ENCODE results near the gene MYL6.
A peak's percentile ranks its signal among the peaks of the same experiment; 100 is the strongest.

Gene MYL6

DNA sequence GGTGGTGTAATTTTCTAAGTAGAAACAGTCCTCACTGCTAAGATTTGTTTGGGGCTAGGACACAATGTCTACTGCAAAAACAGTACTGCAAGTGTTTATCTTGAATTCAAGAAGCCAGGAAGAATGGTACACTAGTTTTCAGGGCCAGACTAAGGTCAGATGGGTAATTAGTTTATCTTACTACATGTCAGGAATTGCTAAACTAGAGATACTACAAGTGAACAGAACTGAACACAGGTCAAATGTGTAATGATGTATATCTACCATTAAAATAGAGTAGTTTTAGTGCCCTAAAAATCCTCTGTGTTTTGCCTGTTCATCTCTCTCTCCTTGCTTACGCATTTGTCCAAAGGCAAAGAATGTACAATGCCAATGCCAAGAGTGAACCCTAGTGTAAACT, 44.1 kb upstream of the MYL6 start (continued):
- TF ChIP-seq, protein P1, sequence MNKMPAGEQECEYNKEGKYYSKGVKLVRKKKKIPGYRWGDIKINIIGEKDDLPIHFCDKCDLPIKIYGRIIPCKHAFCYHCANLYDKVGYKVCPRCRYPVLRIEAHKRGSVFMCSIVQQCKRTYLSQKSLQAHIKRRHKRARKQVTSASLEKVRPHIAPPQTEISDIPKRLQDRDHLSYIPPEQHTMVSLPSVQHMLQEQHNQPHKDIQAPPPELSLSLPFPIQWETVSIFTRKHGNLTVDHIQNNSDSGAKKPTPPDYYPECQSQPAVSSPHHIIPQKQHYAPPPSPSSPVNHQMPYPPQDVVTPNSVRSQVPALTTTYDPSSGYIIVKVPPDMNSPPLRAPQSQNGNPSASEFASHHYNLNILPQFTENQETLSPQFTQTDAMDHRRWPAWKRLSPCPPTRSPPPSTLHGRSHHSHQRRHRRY (tag by site-specific recombination; IDR thresholded peaks at IDR 0.05) = no peak
- no peak for TF ChIP-seq ZNF292 (tag by site-specific recombination; IDR thresholded peaks at IDR 0.05; ENCODE audit: borderline replicate concordance, low read depth)
- TF ChIP-seq, protein P2, sequence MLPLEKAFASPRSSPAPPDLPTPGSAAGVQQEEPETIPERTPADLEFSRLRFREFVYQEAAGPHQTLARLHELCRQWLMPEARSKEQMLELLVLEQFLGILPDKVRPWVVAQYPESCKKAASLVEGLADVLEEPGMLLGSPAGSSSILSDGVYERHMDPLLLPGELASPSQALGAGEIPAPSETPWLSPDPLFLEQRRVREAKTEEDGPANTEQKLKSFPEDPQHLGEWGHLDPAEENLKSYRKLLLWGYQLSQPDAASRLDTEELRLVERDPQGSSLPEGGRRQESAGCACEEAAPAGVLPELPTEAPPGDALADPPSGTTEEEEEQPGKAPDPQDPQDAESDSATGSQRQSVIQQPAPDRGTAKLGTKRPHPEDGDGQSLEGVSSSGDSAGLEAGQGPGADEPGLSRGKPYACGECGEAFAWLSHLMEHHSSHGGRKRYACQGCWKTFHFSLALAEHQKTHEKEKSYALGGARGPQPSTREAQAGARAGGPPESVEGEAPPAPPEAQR (tag by site-specific recombination; IDR thresholded peaks at IDR 0.05) = no peak
- TF ChIP-seq SCRT2 (tag by site-specific recombination; IDR thresholded peaks at IDR 0.05) = no peak
- TF ChIP-seq ZNF37A (tag by site-specific recombination; IDR thresholded peaks at IDR 0.05) = no peak
- TF ChIP-seq, protein P3, sequence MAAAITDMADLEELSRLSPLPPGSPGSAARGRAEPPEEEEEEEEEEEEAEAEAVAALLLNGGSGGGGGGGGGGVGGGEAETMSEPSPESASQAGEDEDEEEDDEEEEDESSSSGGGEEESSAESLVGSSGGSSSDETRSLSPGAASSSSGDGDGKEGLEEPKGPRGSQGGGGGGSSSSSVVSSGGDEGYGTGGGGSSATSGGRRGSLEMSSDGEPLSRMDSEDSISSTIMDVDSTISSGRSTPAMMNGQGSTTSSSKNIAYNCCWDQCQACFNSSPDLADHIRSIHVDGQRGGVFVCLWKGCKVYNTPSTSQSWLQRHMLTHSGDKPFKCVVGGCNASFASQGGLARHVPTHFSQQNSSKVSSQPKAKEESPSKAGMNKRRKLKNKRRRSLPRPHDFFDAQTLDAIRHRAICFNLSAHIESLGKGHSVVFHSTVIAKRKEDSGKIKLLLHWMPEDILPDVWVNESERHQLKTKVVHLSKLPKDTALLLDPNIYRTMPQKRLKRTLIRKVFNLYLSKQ (tag by site-specific recombination; IDR thresholded peaks at IDR 0.05; ENCODE audit: borderline replicate concordance) = no peak
- TF ChIP-seq ZNF596 (tag by site-specific recombination; IDR thresholded peaks at IDR 0.05) = no peak
- TF ChIP-seq, protein P4, sequence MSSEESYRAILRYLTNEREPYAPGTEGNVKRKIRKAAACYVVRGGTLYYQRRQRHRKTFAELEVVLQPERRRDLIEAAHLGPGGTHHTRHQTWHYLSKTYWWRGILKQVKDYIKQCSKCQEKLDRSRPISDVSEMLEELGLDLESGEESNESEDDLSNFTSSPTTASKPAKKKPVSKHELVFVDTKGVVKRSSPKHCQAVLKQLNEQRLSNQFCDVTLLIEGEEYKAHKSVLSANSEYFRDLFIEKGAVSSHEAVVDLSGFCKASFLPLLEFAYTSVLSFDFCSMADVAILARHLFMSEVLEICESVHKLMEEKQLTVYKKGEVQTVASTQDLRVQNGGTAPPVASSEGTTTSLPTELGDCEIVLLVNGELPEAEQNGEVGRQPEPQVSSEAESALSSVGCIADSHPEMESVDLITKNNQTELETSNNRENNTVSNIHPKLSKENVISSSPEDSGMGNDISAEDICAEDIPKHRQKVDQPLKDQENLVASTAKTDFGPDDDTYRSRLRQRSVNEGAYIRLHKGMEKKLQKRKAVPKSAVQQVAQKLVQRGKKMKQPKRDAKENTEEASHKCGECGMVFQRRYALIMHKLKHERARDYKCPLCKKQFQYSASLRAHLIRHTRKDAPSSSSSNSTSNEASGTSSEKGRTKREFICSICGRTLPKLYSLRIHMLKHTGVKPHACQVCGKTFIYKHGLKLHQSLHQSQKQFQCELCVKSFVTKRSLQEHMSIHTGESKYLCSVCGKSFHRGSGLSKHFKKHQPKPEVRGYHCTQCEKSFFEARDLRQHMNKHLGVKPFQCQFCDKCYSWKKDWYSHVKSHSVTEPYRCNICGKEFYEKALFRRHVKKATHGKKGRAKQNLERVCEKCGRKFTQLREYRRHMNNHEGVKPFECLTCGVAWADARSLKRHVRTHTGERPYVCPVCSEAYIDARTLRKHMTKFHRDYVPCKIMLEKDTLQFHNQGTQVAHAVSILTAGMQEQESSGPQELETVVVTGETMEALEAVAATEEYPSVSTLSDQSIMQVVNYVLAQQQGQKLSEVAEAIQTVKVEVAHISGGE (tag by site-specific recombination; conservative IDR thresholded peaks at IDR 0.05; ENCODE audit: low read depth) = no peak

DNA sequence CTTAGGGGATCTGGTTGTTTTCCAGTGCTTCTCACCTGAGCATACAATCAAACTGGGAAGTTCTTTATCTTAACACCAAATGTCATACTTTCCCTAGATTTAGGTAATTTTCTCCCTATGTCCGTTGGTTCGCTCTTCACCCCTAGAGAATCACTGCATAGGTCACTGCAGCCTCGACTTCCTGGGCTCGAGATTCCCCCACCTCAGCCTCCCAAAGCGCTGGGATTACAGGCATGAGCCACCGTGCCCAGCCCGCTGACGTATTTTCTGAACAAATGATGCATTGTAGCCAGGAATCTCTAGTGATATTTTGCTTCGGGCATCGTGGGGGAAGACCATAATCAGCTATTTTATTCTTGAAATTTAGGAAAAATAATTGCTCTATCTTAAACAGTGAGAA, 42.8 kb upstream of the MYL6 start:
- Histone ChIP-seq H3K9me3 (ENCODE audit: control insufficient read depth, insufficient read depth, low read depth, low read length) (no peaks in the 10 kb centered on the region), H3K4me1 (ENCODE audit: control insufficient read depth, insufficient read depth, low read length) (peaks cover 5% of the 10 kb centered on the region), H3K36me3 (ENCODE audit: control insufficient read depth in 2 of 2, insufficient read depth in 1 of 2, low read length in 2 of 2) (peaks cover 18 to 58% of the 10 kb centered on the region in 2 experiments), H3K27ac (ENCODE audit: extremely low read depth, low read depth, low read length) (peak overlapping the region; percentile 99; the same call in 1 of the 2 replicates), H3K4me3 (ENCODE audit: low read depth, low read length) (peak overlapping the region; percentile 69; the same call in 1 of the 2 replicates)
- ChIA-PET CTCF (interaction anchor here (1.1 to 1.5 kb wide), 4 partner anchors 11 to 75 kb away, joined by 3 read pairs; no protein-coding TSS in a partner anchor), POLR2A (interaction anchor here (0.7 to 6.1 kb wide), 8 partner anchors 8 to 119 kb away, joined by 3 to 165 read pairs (median 4); partner anchors contain the start of genes ERBB3, ESYT1, PA2G4 and RNF41)
- TF ChIP-seq PRDM1 (tag by site-specific recombination; IDR thresholded peaks at IDR 0.05) (peak; percentile 78), MZF1 (tag by site-specific recombination; IDR thresholded peaks at IDR 0.05; ENCODE audit: borderline replicate concordance) (peak; percentile 81; the same call in 1 of the 2 replicates), ZBTB48 (tag by site-specific recombination; IDR thresholded peaks at IDR 0.05) (peak; percentile 98), IKZF3 (tag by site-specific recombination; IDR thresholded peaks at IDR 0.05) (peak; percentile 61; the same call in 1 of the 2 replicates), YY2 (tag by site-specific recombination; IDR thresholded peaks at IDR 0.05) (no peak), GLIS1 (tag by site-specific recombination; IDR thresholded peaks at IDR 0.05) (peak; percentile 69), ZNF24 (tag by site-specific recombination; IDR thresholded peaks at IDR 0.05) (peak; percentile 99)
- TF ChIP-seq, protein P5, sequence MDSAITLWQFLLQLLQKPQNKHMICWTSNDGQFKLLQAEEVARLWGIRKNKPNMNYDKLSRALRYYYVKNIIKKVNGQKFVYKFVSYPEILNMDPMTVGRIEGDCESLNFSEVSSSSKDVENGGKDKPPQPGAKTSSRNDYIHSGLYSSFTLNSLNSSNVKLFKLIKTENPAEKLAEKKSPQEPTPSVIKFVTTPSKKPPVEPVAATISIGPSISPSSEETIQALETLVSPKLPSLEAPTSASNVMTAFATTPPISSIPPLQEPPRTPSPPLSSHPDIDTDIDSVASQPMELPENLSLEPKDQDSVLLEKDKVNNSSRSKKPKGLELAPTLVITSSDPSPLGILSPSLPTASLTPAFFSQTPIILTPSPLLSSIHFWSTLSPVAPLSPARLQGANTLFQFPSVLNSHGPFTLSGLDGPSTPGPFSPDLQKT (IDR thresholded peaks at IDR 0.05; ENCODE audit: borderline replicate concordance, low read depth, low read length) = no peak
- TF ChIP-seq, protein P6, sequence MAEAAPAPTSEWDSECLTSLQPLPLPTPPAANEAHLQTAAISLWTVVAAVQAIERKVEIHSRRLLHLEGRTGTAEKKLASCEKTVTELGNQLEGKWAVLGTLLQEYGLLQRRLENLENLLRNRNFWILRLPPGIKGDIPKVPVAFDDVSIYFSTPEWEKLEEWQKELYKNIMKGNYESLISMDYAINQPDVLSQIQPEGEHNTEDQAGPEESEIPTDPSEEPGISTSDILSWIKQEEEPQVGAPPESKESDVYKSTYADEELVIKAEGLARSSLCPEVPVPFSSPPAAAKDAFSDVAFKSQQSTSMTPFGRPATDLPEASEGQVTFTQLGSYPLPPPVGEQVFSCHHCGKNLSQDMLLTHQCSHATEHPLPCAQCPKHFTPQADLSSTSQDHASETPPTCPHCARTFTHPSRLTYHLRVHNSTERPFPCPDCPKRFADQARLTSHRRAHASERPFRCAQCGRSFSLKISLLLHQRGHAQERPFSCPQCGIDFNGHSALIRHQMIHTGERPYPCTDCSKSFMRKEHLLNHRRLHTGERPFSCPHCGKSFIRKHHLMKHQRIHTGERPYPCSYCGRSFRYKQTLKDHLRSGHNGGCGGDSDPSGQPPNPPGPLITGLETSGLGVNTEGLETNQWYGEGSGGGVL (tag by site-specific recombination; IDR thresholded peaks at IDR 0.05) = peak; percentile 30
- TF ChIP-seq, protein P7, sequence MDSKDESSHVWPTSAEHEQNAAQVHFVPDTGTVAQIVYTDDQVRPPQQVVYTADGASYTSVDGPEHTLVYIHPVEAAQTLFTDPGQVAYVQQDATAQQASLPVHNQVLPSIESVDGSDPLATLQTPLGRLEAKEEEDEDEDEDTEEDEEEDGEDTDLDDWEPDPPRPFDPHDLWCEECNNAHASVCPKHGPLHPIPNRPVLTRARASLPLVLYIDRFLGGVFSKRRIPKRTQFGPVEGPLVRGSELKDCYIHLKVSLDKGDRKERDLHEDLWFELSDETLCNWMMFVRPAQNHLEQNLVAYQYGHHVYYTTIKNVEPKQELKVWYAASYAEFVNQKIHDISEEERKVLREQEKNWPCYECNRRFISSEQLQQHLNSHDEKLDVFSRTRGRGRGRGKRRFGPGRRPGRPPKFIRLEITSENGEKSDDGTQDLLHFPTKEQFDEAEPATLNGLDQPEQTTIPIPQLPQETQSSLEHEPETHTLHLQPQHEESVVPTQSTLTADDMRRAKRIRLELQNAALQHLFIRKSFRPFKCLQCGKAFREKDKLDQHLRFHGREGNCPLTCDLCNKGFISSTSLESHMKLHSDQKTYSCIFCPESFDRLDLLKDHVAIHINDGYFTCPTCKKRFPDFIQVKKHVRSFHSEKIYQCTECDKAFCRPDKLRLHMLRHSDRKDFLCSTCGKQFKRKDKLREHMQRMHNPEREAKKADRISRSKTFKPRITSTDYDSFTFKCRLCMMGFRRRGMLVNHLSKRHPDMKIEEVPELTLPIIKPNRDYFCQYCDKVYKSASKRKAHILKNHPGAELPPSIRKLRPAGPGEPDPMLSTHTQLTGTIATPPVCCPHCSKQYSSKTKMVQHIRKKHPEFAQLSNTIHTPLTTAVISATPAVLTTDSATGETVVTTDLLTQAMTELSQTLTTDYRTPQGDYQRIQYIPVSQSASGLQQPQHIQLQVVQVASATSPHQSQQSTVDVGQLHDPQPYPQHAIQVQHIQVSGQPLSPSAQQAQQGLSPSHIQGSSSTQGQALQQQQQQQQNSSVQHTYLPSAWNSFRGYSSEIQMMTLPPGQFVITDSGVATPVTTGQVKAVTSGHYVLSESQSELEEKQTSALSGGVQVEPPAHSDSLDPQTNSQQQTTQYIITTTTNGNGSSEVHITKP (tag by site-specific recombination; IDR thresholded peaks at IDR 0.05) = peak; percentile 76
